ENCODE measurements around the gene MX1. TPM values are rescaled to one million over a fixed set of nuclear protein-coding genes. Genes with fewer than 3 reads are reported as not detected.
A peak's percentile ranks its signal among the peaks of the same experiment; 100 is the strongest.

MX1 gene, protein sequence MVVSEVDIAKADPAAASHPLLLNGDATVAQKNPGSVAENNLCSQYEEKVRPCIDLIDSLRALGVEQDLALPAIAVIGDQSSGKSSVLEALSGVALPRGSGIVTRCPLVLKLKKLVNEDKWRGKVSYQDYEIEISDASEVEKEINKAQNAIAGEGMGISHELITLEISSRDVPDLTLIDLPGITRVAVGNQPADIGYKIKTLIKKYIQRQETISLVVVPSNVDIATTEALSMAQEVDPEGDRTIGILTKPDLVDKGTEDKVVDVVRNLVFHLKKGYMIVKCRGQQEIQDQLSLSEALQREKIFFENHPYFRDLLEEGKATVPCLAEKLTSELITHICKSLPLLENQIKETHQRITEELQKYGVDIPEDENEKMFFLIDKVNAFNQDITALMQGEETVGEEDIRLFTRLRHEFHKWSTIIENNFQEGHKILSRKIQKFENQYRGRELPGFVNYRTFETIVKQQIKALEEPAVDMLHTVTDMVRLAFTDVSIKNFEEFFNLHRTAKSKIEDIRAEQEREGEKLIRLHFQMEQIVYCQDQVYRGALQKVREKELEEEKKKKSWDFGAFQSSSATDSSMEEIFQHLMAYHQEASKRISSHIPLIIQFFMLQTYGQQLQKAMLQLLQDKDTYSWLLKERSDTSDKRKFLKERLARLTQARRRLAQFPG
- total RNA-seq, result 10 to 100 TPM; 58.6 to 75.9 TPM
- 108 to 115 reads per million in 2 donors for total RNA-seq

DNA sequence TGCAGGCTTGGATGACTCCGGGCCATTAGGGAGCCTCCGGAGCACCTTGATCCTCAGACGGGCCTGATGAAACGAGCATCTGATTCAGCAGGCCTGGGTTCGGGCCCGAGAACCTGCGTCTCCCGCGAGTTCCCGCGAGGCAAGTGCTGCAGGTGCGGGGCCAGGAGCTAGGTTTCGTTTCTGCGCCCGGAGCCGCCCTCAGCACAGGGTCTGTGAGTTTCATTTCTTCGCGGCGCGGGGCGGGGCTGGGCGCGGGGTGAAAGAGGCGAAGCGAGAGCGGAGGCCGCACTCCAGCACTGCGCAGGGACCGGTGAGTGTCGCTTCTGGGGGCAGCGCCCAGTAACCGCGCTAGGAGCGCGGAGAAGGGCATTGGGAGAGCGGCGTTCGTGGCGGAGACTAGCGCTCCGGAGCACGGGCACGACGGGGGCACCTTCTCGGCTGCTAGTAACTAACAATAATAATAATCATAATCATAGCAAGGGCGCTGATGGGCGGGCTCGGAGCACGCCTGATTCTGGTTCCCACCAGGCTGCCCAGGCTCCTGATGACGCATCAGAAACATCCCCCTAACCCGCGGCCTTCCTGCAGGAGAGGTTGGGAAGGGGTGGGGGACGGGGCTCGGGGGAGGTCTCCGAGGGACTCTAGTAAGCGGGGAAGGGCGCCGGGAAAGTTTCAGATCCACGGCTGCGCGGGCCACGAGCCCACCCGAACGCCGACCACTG, at the start of gene MX1:
MX1 (plus strand) TSS at position 286 of the 722 bp plus-strand sequence. CDS start 5,832 bp downstream, outside the sequence.
- peaks cover 4% of the 10 kb centered on the region for H3K36me3 Mint-ChIP-seq (ENCODE audit: low read depth)
- peak within 1 kb of the TSS; percentile 98 for H3K4me3 Mint-ChIP-seq
- H3K27me3 Mint-ChIP-seq, result no peaks in the 10 kb centered on the region
- H3K9me3 ChIP-seq (ENCODE audit: control insufficient read depth, low read length, poor library complexity, severe bottlenecking), result no peaks in the 10 kb centered on the region
- peak; percentile 99 for ATAC-seq
- DNase-seq, result peak; percentile 64 to 85 (median 74)
- peaks cover 25% of the 10 kb centered on the region for H3K4me1 Mint-ChIP-seq
- H3K27ac Mint-ChIP-seq, result peak within 1 kb of the TSS; percentile 95

DNA sequence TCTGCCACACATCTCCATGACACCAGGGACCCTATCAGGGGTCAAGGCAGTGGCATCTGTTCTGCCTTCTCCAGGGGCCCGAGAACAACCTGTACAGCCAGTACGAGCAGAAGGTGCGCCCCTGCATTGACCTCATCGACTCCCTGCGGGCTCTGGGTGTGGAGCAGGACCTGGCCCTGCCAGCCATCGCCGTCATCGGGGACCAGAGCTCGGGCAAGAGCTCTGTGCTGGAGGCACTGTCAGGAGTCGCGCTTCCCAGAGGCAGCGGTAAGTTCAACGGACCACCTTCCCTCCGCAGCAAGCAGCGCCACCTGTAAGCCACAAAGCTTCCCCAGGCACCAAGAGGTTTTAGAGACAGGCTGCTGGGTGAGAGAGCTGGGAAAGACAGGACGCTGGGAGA, 48.3 kb upstream of the MX1 start:
- H3K27ac Mint-ChIP-seq, result peak overlapping the region; percentile 84
- H3K4me1 Mint-ChIP-seq, result peaks cover 25% of the 10 kb centered on the region
- no peak for DNase-seq
- no peaks in the 10 kb centered on the region for H3K27me3 Mint-ChIP-seq
- no peak overlapping the region for H3K4me3 Mint-ChIP-seq
- H3K9me3 ChIP-seq (ENCODE audit: control insufficient read depth, low read length, poor library complexity, severe bottlenecking), result no peaks in the 10 kb centered on the region
- H3K36me3 Mint-ChIP-seq (ENCODE audit: low read depth), result peaks cover 15% of the 10 kb centered on the region
- no peak for ATAC-seq

DNA sequence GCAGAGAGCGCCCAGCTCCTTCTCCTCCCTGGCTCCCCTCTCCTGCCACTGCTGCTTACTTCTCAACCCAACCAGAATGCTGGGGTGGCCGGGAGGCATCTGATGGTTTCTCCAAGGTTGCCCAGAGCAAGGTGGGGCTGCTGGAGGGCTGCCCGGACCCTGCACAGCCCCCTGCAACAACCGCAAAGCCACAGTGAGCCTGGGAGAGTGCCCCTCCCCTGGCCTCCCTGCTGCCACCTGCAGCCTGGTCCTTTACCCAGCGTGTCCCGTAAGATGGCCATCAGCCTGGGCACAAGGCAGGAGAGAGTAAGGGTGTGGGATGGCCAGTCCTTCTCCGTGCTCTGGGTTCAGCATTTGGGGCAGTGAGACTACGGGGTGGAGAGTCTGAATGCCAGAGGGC, 47.2 kb upstream of the MX1 start:
- H3K4me3 Mint-ChIP-seq, result no peak overlapping the region
- ATAC-seq (no peak), DNase-seq (no peak)
- no peaks in the 10 kb centered on the region for H3K27me3 Mint-ChIP-seq
- H3K36me3 Mint-ChIP-seq (ENCODE audit: low read depth), result peaks cover 15% of the 10 kb centered on the region
- peaks cover 20% of the 10 kb centered on the region for H3K4me1 Mint-ChIP-seq
- no peak overlapping the region for H3K27ac Mint-ChIP-seq
- no peaks in the 10 kb centered on the region for H3K9me3 ChIP-seq (ENCODE audit: control insufficient read depth, low read length, poor library complexity, severe bottlenecking)

GRCh38 chr21:41379901-41380300, 46.1 kb upstream of the MX1 start:
- Mint-ChIP-seq H3K27ac (peak overlapping the region; percentile 41), H3K27me3 (no peaks in the 10 kb centered on the region), H3K4me1 (peaks cover 17% of the 10 kb centered on the region), H3K36me3 (ENCODE audit: low read depth) (peaks cover 14% of the 10 kb centered on the region), H3K4me3 (no peak overlapping the region)
- H3K9me3 ChIP-seq (ENCODE audit: control insufficient read depth, low read length, poor library complexity, severe bottlenecking), result no peaks in the 10 kb centered on the region
- DNase-seq, result no peak
- no peak for ATAC-seq

DNA sequence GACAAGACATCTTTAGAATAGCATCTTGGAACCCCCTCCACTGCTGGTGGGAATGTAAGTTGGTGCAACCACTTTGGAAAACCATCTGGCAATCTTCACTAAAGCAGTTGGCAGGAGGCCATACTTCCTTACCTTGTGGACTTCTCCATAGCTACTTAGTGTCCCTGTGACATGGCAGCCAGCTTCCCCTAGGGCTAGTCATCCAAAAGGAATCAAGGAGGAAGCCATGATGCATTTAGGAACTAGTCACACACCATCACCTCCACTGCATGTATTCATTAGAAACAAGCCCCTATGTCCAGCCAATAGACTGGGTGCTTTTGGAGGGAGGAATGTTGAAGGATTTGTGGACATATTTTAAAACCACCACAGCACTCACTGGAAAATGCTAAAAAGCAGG, 44.3 kb upstream of the MX1 start:
- H3K4me1 Mint-ChIP-seq, result peaks cover 15% of the 10 kb centered on the region
- DNase-seq, result no peak

GRCh38 chr21:41387042-41387819, 38.8 kb upstream of the MX1 start:
- Mint-ChIP-seq H3K4me1 (peaks cover 17% of the 10 kb centered on the region), H3K4me3 (no peak overlapping the region), H3K27me3 (no peaks in the 10 kb centered on the region), H3K27ac (peak overlapping the region; percentile 47), H3K36me3 (ENCODE audit: low read depth) (peaks cover 23% of the 10 kb centered on the region)
- ATAC-seq (no peak), DNase-seq (no peak)
- H3K9me3 ChIP-seq (ENCODE audit: control insufficient read depth, low read length, poor library complexity, severe bottlenecking), result no peaks in the 10 kb centered on the region

More for the DNA sequence above, 44.3 kb upstream of the MX1 start:
- H3K4me3 Mint-ChIP-seq, result no peak overlapping the region
- H3K27ac Mint-ChIP-seq, result peak overlapping the region; percentile 41
- no peaks in the 10 kb centered on the region for H3K9me3 ChIP-seq (ENCODE audit: control insufficient read depth, low read length, poor library complexity, severe bottlenecking)
- peaks cover 18% of the 10 kb centered on the region for H3K36me3 Mint-ChIP-seq (ENCODE audit: low read depth)
- H3K27me3 Mint-ChIP-seq, result no peaks in the 10 kb centered on the region
- no peak for ATAC-seq

GRCh38 chr21:41387824-41388223, 38.2 kb upstream of the MX1 start:
- no peaks in the 10 kb centered on the region for H3K9me3 ChIP-seq (ENCODE audit: control insufficient read depth, low read length, poor library complexity, severe bottlenecking)
- DNase-seq, result no peak
- Mint-ChIP-seq H3K4me3 (peak overlapping the region; percentile 25), H3K36me3 (ENCODE audit: low read depth) (peaks cover 25% of the 10 kb centered on the region), H3K27me3 (no peaks in the 10 kb centered on the region), H3K27ac (peak overlapping the region; percentile 82), H3K4me1 (peaks cover 17% of the 10 kb centered on the region)
- no peak for ATAC-seq

DNA sequence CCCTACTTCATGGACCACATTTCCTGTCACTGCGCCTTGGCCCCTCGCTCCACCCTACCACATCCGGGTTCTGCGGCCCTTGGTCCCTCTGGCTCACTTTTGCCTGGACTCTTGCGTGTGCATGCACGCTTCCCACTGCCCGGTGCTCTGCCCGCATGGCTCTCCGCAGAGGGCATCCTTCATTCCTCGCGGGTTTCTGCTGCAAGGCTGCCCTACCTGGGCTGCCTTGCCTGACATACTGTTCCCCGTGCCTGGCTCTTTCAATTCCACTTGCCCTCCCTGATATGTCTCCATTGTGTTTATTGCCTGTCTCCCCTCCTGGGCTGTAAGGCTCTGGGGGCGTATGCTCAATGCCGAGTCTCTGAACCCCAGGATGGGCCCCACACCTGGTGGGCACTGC, 37.8 kb upstream of the MX1 start:
- Mint-ChIP-seq H3K36me3 (ENCODE audit: low read depth) (peaks cover 25% of the 10 kb centered on the region), H3K4me1 (peaks cover 18% of the 10 kb centered on the region), H3K27ac (peak overlapping the region; percentile 82), H3K27me3 (no peaks in the 10 kb centered on the region), H3K4me3 (peak overlapping the region; percentile 25)
- H3K9me3 ChIP-seq (ENCODE audit: control insufficient read depth, low read length, poor library complexity, severe bottlenecking), result no peaks in the 10 kb centered on the region
- ATAC-seq, result no peak
- no peak for DNase-seq

- Mint-ChIP-seq H3K27ac (peak overlapping the region; percentile 43), H3K4me3 (no peak overlapping the region), H3K36me3 (ENCODE audit: low read depth) (peaks cover 39% of the 10 kb centered on the region), H3K4me1 (peaks cover 31% of the 10 kb centered on the region), H3K27me3 (no peaks in the 10 kb centered on the region)
- DNase-seq, result no peak
- no peaks in the 10 kb centered on the region for H3K9me3 ChIP-seq (ENCODE audit: control insufficient read depth, low read length, poor library complexity, severe bottlenecking)
- ATAC-seq, result no peak
Observed at GRCh38 chr21:41390043-41390639, 35.9 kb upstream of the MX1 start.

GRCh38 chr21:41393876-41394465, 32.1 kb upstream of the MX1 start:
- DNase-seq (no peak), ATAC-seq (no peak)
- peaks cover 24% of the 10 kb centered on the region for H3K36me3 Mint-ChIP-seq (ENCODE audit: low read depth)
- H3K27ac Mint-ChIP-seq, result peak overlapping the region; percentile 83
- no peaks in the 10 kb centered on the region for H3K27me3 Mint-ChIP-seq
- no peaks in the 10 kb centered on the region for H3K9me3 ChIP-seq (ENCODE audit: control insufficient read depth, low read length, poor library complexity, severe bottlenecking)
- peaks cover 19% of the 10 kb centered on the region for H3K4me1 Mint-ChIP-seq
- peak overlapping the region; percentile 12 for H3K4me3 Mint-ChIP-seq

DNA sequence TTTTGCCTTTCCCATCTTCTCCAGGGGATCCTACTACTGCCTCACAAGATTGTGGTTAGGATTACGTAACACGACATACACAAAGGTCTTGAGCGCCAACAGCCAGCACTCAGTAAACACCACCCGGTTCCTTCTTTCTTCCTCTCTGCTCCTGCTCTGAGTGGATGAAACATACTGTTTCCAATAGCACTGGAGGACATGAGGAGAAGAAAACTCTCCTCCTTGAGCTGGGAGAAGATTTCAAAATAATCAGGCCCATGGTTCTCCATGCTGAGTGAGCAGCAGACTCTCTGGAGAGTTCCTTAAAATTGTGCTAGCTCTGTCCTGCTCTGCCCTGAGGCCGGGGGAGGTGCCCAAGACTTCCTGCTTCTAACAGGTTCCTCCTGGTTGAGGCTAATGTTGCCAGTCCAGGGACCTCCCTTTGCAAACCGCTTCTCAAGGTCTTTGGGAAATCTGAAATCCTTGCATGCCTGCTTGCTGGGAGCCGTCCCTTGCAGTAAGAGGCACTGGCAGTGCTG, 29.4 kb upstream of the MX1 start:
- no peaks in the 10 kb centered on the region for H3K9me3 ChIP-seq (ENCODE audit: control insufficient read depth, low read length, poor library complexity, severe bottlenecking)
- no peak for DNase-seq
- Mint-ChIP-seq H3K36me3 (ENCODE audit: low read depth) (peaks cover 32% of the 10 kb centered on the region), H3K4me3 (no peak overlapping the region), H3K27ac (peak overlapping the region; percentile 49), H3K4me1 (peaks cover 19% of the 10 kb centered on the region), H3K27me3 (no peaks in the 10 kb centered on the region)
- ATAC-seq, result peak; percentile 27

DNA sequence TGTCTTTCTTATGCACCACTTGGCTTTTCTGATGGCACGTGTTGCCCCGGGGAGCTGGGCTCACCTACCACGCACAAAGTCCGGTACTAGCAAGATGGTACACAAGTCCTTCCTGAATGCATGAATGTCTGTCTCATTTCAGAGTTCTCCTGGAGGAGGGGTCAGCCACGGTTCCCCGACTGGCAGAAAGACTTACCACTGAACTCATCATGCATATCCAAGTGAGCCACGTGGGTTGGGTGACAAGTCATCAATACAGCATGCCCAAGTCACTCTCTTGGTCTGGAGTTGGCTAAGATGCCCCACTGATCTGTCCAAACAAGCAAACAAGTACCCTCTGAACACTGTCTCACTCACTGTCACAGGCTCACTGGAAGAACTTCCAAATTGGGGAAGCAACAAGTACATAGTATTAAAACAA, 28.6 kb upstream of the MX1 start:
- Mint-ChIP-seq H3K36me3 (ENCODE audit: low read depth) (peaks cover 30% of the 10 kb centered on the region), H3K27me3 (no peaks in the 10 kb centered on the region), H3K27ac (peak overlapping the region; percentile 49), H3K4me3 (peak overlapping the region; percentile 21), H3K4me1 (peaks cover 19% of the 10 kb centered on the region)
- DNase-seq (no peak), ATAC-seq (no peak)
- H3K9me3 ChIP-seq (ENCODE audit: control insufficient read depth, low read length, poor library complexity, severe bottlenecking), result no peaks in the 10 kb centered on the region

Measured in T-helper 17 cell (primary cell).